ENCODE measurements around the gene ZNF518B. TPM values are rescaled to one million over a fixed set of nuclear protein-coding genes. Genes with fewer than 3 reads are reported as not detected.

ZNF518B gene
- polyA plus RNA-seq, 1 donor from 2014 or later = 38.2 TPM

DNA sequence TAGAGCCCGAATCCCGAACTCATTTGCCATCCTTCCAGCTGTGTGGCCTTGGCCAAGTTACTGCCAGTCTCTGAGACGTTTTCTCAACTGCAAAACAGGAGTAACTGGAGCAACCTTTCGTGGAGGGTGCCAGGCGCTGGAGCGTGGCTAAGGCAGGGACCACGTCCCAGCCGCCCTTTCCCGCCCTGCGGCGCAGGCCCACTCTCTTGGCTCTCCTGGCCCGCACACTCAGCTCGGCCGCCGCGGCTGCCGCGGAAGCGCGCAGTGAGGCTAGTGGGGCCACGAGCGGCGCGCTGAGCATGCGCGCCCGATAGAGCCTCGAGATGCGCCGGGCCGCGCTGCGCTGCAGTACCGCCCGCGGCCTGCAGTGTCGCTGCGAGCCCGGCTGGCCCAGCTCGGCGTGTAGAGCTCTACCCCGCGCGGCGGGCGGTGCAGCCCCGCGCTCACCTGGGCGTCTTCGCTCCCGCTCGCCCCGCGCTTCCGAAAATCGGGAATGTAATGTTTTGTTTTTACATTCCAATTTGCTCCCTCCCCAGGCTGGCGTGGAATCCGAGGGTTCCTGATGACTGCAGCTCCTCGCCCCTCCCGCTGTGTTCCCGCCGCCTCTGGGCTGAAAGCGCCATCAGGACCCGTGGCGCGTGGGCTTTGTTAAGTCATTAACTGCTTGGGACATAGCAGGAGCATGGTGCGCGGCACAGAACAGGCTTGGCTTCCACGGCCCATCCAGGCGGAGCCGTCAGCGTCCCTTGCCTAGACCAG is 4.0 kb upstream of the ZNF518B start:
- no peaks in the 10 kb centered on the region for H3K36me3 ChIP-seq (ENCODE audit: insufficient read depth, low read length)
- H2AFZ ChIP-seq (ENCODE audit: low read depth, low read length) = no peak overlapping the region
- H3K79me2 ChIP-seq (replicated peaks; ENCODE audit: insufficient read depth, low read length) = no peaks in the 10 kb centered on the region
- peaks cover 9% of the 10 kb centered on the region for H3K27me3 ChIP-seq (ENCODE audit: insufficient read depth, low read depth, low read length)
- peak overlapping the region; percentile 26 for H3K9ac ChIP-seq (ENCODE audit: low read length)
- H4K20me1 ChIP-seq (ENCODE audit: insufficient read depth) = no peaks in the 10 kb centered on the region
- H3K9me2 ChIP-seq (ENCODE audit: insufficient read depth, low read length) = no peaks in the 10 kb centered on the region
- no peaks in the 10 kb centered on the region for H3F3A ChIP-seq (ENCODE audit: insufficient read depth, low read length, poor library complexity, severe bottlenecking)
- no peak overlapping the region for H3K27ac ChIP-seq (ENCODE audit: low read length)
- TF ChIP-seq SMC3 (conservative IDR thresholded peaks at IDR 0.05; ENCODE audit: poor library complexity) (peak; percentile 26), EP300 (conservative IDR thresholded peaks at IDR 0.05; ENCODE audit: poor library complexity, severe bottlenecking) (no peak), CTCF (IDR thresholded peaks at IDR 0.05; ENCODE audit: poor library complexity, severe bottlenecking) (peak; percentile 84), REST (IDR thresholded peaks at IDR 0.05; ENCODE audit: borderline replicate concordance) (no peak), EZH2 (IDR thresholded peaks at IDR 0.05; ENCODE audit: borderline replicate concordance, insufficient read depth, low read length, poor library complexity, severe bottlenecking) (no peak), TAF1 (IDR thresholded peaks at IDR 0.05; ENCODE audit: low read depth) (no peak), MXI1 (conservative IDR thresholded peaks at IDR 0.05; ENCODE audit: poor library complexity, severe bottlenecking) (no peak), RAD21 (conservative IDR thresholded peaks at IDR 0.05) (peak; percentile 53), POLR2AphosphoS5 (IDR thresholded peaks at IDR 0.05) (no peak)
- H3K4me3 ChIP-seq (ENCODE audit: low read length) = peak overlapping the region; percentile 65
- no peak overlapping the region for H3K4me2 ChIP-seq (ENCODE audit: low read length)
- peaks cover 12% of the 10 kb centered on the region for H3K9me3 ChIP-seq (ENCODE audit: low read length)

- Histone ChIP-seq H4K20me1 (ENCODE audit: insufficient read depth) (no peaks in the 10 kb centered on the region), H3K79me2 (replicated peaks; ENCODE audit: insufficient read depth, low read length) (peaks cover 5% of the 10 kb centered on the region), H3F3A (ENCODE audit: insufficient read depth, low read length, poor library complexity, severe bottlenecking) (no peaks in the 10 kb centered on the region), H3K27ac (ENCODE audit: low read length) (no peak overlapping the region), H3K27me3 (ENCODE audit: insufficient read depth, low read depth, low read length) (peaks cover 9% of the 10 kb centered on the region), H3K36me3 (ENCODE audit: insufficient read depth, low read length) (no peaks in the 10 kb centered on the region), H3K9me2 (ENCODE audit: insufficient read depth, low read length) (no peaks in the 10 kb centered on the region), H3K9ac (ENCODE audit: low read length) (no peak overlapping the region), H3K4me3 (ENCODE audit: low read length) (peak overlapping the region; percentile 65), H3K9me3 (ENCODE audit: low read length) (peaks cover 12% of the 10 kb centered on the region), H3K4me2 (ENCODE audit: low read length) (no peak overlapping the region), H2AFZ (ENCODE audit: low read depth, low read length) (no peak overlapping the region)
- no peak for TF ChIP-seq CTCF (IDR thresholded peaks at IDR 0.05; ENCODE audit: poor library complexity, severe bottlenecking)
- no peak for TF ChIP-seq TAF1 (IDR thresholded peaks at IDR 0.05; ENCODE audit: low read depth)
- no peak for TF ChIP-seq MXI1 (conservative IDR thresholded peaks at IDR 0.05; ENCODE audit: poor library complexity, severe bottlenecking)
- no peak for TF ChIP-seq POLR2AphosphoS5 (IDR thresholded peaks at IDR 0.05)
- no peak for TF ChIP-seq RAD21 (conservative IDR thresholded peaks at IDR 0.05)
- TF ChIP-seq SMC3 (conservative IDR thresholded peaks at IDR 0.05; ENCODE audit: poor library complexity) = no peak
- TF ChIP-seq REST (IDR thresholded peaks at IDR 0.05; ENCODE audit: borderline replicate concordance) = no peak
- TF ChIP-seq EZH2 (IDR thresholded peaks at IDR 0.05; ENCODE audit: borderline replicate concordance, insufficient read depth, low read length, poor library complexity, severe bottlenecking) = no peak
Measured at GRCh38 chr4:10460313-10461047, 3.3 kb upstream of the ZNF518B start.
